Prostate gland (tissue), 2 donors: Measurements from ENCODE around the gene GRAMD4.

Source experiments
- CTCF ChIP-seq, 4 experiments: fragments of 200-600 bp in 2 of 4; fragments of 450-650 bp in 2 of 4; sonication (generic) in 2 of 4; IDR thresholded peaks; 1 replicate in 3 of 4; 2 replicates in 1 of 4; pipeline ENCODE4 v1.5.1; 2016 to 2019; ENCODE audit warnings: antibody characterized with exemption in 4 of 4, mild to moderate bottlenecking in 2 of 4, moderate library complexity in 2 of 4
- POLR2A ChIP-seq: fragments of 450-650 bp; IDR thresholded peaks from one replicate; pipeline ENCODE4 v1.6.1; 2016; ENCODE audit warnings: antibody characterized with exemption, mild to moderate bottlenecking
- POLR2AphosphoS5 ChIP-seq: sonication (generic); formaldehyde crosslinking; IDR thresholded peaks from one replicate; pipeline ENCODE4 v1.6.1; 2017; ENCODE audit warnings: antibody characterized with exemption

GRCh38 chr22:46629291-46629690 is 9.1 kb downstream of the GRAMD4 start:
- TF ChIP-seq CTCF (IDR thresholded peaks at IDR 0.05) (no peak), POLR2AphosphoS5 (no peak), POLR2A (no peak)
